ENCODE data around the gene ASCL1.

Gene ASCL1

GRCh38 chr12:102980350-102980749 lies 22.9 kb downstream of the ASCL1 start:
- no peak for DNase-seq

DNA sequence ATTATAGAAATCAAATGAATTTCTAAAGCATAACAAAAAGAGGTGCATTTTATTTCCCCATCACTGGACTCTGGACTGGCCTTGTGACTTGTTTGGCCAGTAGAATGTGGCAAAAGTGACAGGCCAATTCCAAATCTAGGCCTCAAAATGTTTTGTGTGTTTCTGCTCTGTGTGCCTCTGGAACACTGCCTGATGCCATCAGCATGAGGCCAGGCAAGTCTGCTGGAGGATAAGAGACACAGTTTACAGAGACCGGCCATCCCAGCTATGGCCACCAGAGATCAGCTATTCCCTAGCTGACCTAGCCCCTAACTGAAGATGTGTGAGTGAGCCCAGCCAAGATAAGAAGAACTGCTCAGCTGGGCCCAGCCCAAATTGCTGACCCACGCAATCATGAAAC lies 32.9 kb downstream of the ASCL1 start:
- no peak for DNase-seq

DNA sequence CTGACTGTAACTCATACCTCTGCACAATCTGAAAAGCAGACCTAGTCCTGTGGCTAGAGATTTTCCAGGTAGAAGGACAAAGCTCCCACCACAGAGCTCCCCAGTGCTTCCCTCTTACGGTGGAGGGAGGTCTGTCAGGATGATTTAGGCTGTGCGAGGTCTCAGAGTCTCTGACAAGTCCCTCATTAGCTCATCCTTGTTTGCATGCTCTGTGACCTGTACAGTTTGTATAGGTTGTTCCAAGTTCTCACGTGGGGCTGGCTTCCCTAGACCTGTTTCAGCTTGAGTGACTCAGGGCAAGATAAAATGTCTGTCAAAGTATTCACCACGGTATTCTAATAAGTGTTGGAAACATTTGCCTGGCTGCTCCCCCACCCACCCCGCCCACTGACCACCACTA lies 34.8 kb downstream of the ASCL1 start:
- DNase-seq = no peak

GRCh38 chr12:102992720-102993119 lies 35.2 kb downstream of the ASCL1 start:
- no peak for DNase-seq

- no peak for DNase-seq
These were observed 36.1 kb downstream of the ASCL1 start for GRCh38 chr12:102993537-102993936.

GRCh38 chr12:102995372-102995771 lies 37.9 kb downstream of the ASCL1 start:
- DNase-seq = no peak

Data from NCI-H524 (cell line).